Left renal pelvis (tissue), 4 donors: ENCODE results near the gene DLG5. TPM values are rescaled to one million over a fixed set of nuclear protein-coding genes. Genes with fewer than 3 reads are reported as not detected.

Experiments used
- DNase-seq, 4 donors: peaks; one replicate each; pipeline ENCODE4 v3.0.0-alpha.2; 2013; ENCODE audit warnings: low read depth in 4 of 4, low spot score in 3 of 4
- polyA plus RNA-seq, 4 donors: library from polyadenylated mRNA; unstranded; fragments of 120-200 nt; gene quantifications; one replicate each; pipeline ENCODE4 v1.2.1, GENCODE V29; 2013; ENCODE audit not compliant: insufficient read length in 4 of 4

DLG5 gene
- polyA plus RNA-seq, 4 donors: 36.3 to 47.2 (median 39.2) TPM

GRCh38 chr10:77893386-77893785 lies 33.2 kb downstream of the DLG5 start:
- no peak for DNase-seq

GRCh38 chr10:77892761-77893160 lies 33.8 kb downstream of the DLG5 start:
- no peak for DNase-seq

- no peak for DNase-seq
These were observed 34.4 kb downstream of the DLG5 start for GRCh38 chr10:77892021-77892739.

- no peak for DNase-seq
These were observed 36.5 kb downstream of the DLG5 start for GRCh38 chr10:77890097-77890496.

GRCh38 chr10:77889277-77889903 lies 37.2 kb downstream of the DLG5 start:
- DNase-seq: peak in 2 of 4 donors; percentile 57 to 58

- no peak for DNase-seq
These were observed 38.2 kb downstream of the DLG5 start for GRCh38 chr10:77888356-77888703.

GRCh38 chr10:77887631-77888355 lies 38.8 kb downstream of the DLG5 start:
- no peak for DNase-seq

- no peak for DNase-seq
These were observed 39.7 kb downstream of the DLG5 start for GRCh38 chr10:77886795-77887355.

GRCh38 chr10:77884181-77884580 lies 42.4 kb downstream of the DLG5 start:
- DNase-seq: no peak

GRCh38 chr10:77881636-77882035 lies 44.9 kb downstream of the DLG5 start:
- DNase-seq: no peak

GRCh38 chr10:77881222-77881621 lies 45.3 kb downstream of the DLG5 start:
- no peak for DNase-seq

- no peak for DNase-seq
These were observed 46.8 kb downstream of the DLG5 start for GRCh38 chr10:77879710-77880109.

GRCh38 chr10:77879065-77879464 lies 47.5 kb downstream of the DLG5 start:
- no peak for DNase-seq

- peak in 3 of 4 donors; percentile 42 to 65 (median 56) for DNase-seq
These were observed 48.9 kb downstream of the DLG5 start for GRCh38 chr10:77877441-77878344.

GRCh38 chr10:77875730-77876129 lies 50.8 kb downstream of the DLG5 start:
- no peak for DNase-seq

- DNase-seq: no peak
These were observed 51.7 kb downstream of the DLG5 start for GRCh38 chr10:77874872-77875271.

- no peak for DNase-seq
These were observed 52.8 kb downstream of the DLG5 start for GRCh38 chr10:77873536-77874380.

GRCh38 chr10:77872947-77873535 lies 53.5 kb downstream of the DLG5 start:
- DNase-seq: no peak
